OCI-LY1 (cell line): ENCODE results near the gene IVL.

Experiments used
- H2AFZ ChIP-seq: fragments of 200-600 bp; sonication (generic), shearing (Covaris generic); 2 replicates; pipeline ENCODE4 v1.6.0; 2014; ENCODE audit warnings: antibody characterized with exemption, mild to moderate bottlenecking, low read length
- H3F3A ChIP-seq: fragments of 200-600 bp; sonication (generic), shearing (Covaris generic); 2 replicates; pipeline ENCODE4 v1.6.0; 2014; ENCODE audit warnings: mild to moderate bottlenecking, antibody characterized with exemption, low read length, moderate library complexity; ENCODE audit not compliant: insufficient read depth
- H3K27ac ChIP-seq: fragments of 200-600 bp; sonication (generic); 2 replicates; pipeline ENCODE4 v1.5.1; 2014; ENCODE audit warnings: low read length, mixed run types, mild to moderate bottlenecking, low read depth; ENCODE audit not compliant: poor library complexity, severe bottlenecking
- H3K27me3 ChIP-seq: fragments of 200-600 bp; sonication (generic); 2 replicates; pipeline ENCODE4 v1.6.0; 2014; ENCODE audit warnings: antibody characterized with exemption, mild to moderate bottlenecking, low read length, moderate library complexity; ENCODE audit not compliant: insufficient read depth
- H3K36me3 ChIP-seq: fragments of 200-600 bp; sonication (generic); 2 replicates; pipeline ENCODE4 v1.6.1; 2014; ENCODE audit warnings: mild to moderate bottlenecking, antibody characterized with exemption, low read length, moderate library complexity, mixed read lengths; ENCODE audit not compliant: insufficient read depth
- H3K4me1 ChIP-seq: fragments of 200-600 bp; sonication (generic); 2 replicates; pipeline ENCODE4 v1.5.1; 2014; ENCODE audit warnings: mild to moderate bottlenecking, low read length, moderate library complexity; ENCODE audit not compliant: insufficient read depth, severe bottlenecking
- H3K4me2 ChIP-seq: fragments of 200-600 bp; sonication (generic), shearing (Covaris generic); 2 replicates; pipeline ENCODE4 v1.6.1; 2014; ENCODE audit warnings: low read length
- H3K4me3 ChIP-seq: fragments of 200-600 bp; sonication (generic); 2 replicates; pipeline ENCODE4 v1.5.1; 2014; ENCODE audit warnings: low read length, low read depth, mild to moderate bottlenecking, mixed read lengths; ENCODE audit not compliant: poor library complexity, severe bottlenecking
- H3K79me2 ChIP-seq: fragments of 200-600 bp; shearing (Covaris generic); 2 replicates; pipeline ENCODE4 v1.6.1; 2016; ENCODE audit warnings: mixed run types, low read length, mixed read lengths; ENCODE audit not compliant: insufficient read depth
- H3K9ac ChIP-seq: fragments of 200-600 bp; sonication (generic), shearing (Covaris generic); 2 replicates; pipeline ENCODE4 v1.6.1; 2014; ENCODE audit warnings: mild to moderate bottlenecking, low read length, mixed read lengths
- H3K9me2 ChIP-seq: fragments of 200-600 bp; sonication (generic), shearing (Covaris generic); 2 replicates; pipeline ENCODE4 v1.6.1; 2014; ENCODE audit warnings: low read depth, mild to moderate bottlenecking, low read length, mixed read lengths
- H3K9me3 ChIP-seq: fragments of 200-600 bp; shearing (Covaris generic); 2 replicates; pipeline ENCODE4 v1.6.1; 2014; ENCODE audit warnings: low read length, mixed read lengths
- H4K20me1 ChIP-seq: fragments of 200-600 bp; sonication (generic), shearing (Covaris generic); 2 replicates; pipeline ENCODE4 v1.6.0; 2016; ENCODE audit warnings: mild to moderate bottlenecking, low read length; ENCODE audit not compliant: insufficient read depth
- EZH2 ChIP-seq: fragments of 200-600 bp; sonication (generic), shearing (Covaris generic); IDR thresholded peaks from 2 replicates; pipeline ENCODE4 v1.8.0; 2017; ENCODE audit warnings: borderline replicate concordance, mixed run types, mild to moderate bottlenecking, antibody characterized with exemption, low read length, moderate library complexity, mixed read lengths
- TF ChIP-seq, protein P1 (sequence below): fragments of 200-600 bp; sonication (generic), shearing (Covaris generic); IDR thresholded peaks from 2 replicates; pipeline ENCODE4 v1.5.1; 2017; ENCODE audit warnings: mild to moderate bottlenecking, antibody characterized with exemption, low read length, moderate library complexity, mixed read lengths

The IVL gene

DNA sequence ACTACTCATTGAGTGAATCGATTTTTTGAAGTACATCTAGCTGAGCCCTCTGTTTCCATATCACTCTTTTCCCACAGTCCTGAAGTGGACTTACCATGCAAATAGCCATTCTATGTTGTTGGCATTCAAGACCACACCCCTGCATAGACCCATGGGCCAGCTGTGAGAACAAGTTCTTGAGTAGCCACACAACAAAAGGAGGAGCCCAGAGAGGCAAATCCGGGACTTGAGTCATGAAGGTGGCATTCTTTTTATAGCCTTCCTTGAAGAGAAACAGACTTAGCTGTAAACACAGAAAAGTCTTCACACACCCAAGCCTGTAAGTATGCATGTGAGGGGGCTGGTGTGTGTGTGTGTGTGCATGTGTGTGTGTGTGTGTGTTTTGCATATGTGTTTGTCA lies 24.9 kb downstream of the IVL start:
- H3K9me2 ChIP-seq, result no peaks in the 10 kb centered on the region
- H2AFZ ChIP-seq, result no peak overlapping the region
- H3F3A ChIP-seq, result no peaks in the 10 kb centered on the region
- H3K9me3 ChIP-seq, result no peaks in the 10 kb centered on the region
- H3K9ac ChIP-seq, result no peak overlapping the region
- no peak overlapping the region for H3K4me2 ChIP-seq
- no peaks in the 10 kb centered on the region for H4K20me1 ChIP-seq
- H3K27me3 ChIP-seq, result no peaks in the 10 kb centered on the region
- H3K36me3 ChIP-seq, result no peaks in the 10 kb centered on the region
- TF ChIP-seq EZH2, result no peak
- TF ChIP-seq, protein P1, sequence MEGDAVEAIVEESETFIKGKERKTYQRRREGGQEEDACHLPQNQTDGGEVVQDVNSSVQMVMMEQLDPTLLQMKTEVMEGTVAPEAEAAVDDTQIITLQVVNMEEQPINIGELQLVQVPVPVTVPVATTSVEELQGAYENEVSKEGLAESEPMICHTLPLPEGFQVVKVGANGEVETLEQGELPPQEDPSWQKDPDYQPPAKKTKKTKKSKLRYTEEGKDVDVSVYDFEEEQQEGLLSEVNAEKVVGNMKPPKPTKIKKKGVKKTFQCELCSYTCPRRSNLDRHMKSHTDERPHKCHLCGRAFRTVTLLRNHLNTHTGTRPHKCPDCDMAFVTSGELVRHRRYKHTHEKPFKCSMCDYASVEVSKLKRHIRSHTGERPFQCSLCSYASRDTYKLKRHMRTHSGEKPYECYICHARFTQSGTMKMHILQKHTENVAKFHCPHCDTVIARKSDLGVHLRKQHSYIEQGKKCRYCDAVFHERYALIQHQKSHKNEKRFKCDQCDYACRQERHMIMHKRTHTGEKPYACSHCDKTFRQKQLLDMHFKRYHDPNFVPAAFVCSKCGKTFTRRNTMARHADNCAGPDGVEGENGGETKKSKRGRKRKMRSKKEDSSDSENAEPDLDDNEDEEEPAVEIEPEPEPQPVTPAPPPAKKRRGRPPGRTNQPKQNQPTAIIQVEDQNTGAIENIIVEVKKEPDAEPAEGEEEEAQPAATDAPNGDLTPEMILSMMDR, result no peak
- no peak overlapping the region for H3K4me3 ChIP-seq
- no peaks in the 10 kb centered on the region for H3K79me2 ChIP-seq
- no peaks in the 10 kb centered on the region for H3K4me1 ChIP-seq
- no peak overlapping the region for H3K27ac ChIP-seq

DNA sequence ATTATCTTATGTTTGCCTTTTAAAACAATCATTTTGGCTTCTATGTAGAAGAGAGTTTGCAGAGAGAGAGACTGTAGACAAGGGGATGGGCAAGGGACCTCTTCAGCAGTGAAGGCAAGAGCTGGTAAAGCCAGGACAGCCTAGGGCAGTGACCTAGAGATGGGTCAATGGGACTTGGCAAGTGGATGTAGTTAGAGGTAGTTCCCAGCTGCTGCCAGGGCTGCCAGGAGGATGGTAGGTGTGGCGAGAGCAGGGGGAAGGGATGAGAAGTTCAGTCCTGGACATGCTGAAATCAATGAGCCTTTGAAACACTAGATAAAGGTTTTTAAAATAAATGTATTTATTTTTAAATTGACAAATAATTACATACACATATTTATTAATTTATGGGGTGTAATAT lies 32.3 kb downstream of the IVL start:
- no peak overlapping the region for H3K9ac ChIP-seq
- H3K36me3 ChIP-seq, result no peaks in the 10 kb centered on the region
- no peaks in the 10 kb centered on the region for H3K9me2 ChIP-seq
- TF ChIP-seq, protein P1, result no peak
- TF ChIP-seq EZH2, result no peak
- H3K4me3 ChIP-seq, result no peak overlapping the region
- no peaks in the 10 kb centered on the region for H3K9me3 ChIP-seq
- no peaks in the 10 kb centered on the region for H3F3A ChIP-seq
- no peak overlapping the region for H2AFZ ChIP-seq
- no peak overlapping the region for H3K4me2 ChIP-seq
- H3K27ac ChIP-seq, result no peak overlapping the region
- H3K79me2 ChIP-seq, result no peaks in the 10 kb centered on the region
- no peaks in the 10 kb centered on the region for H3K4me1 ChIP-seq
- no peaks in the 10 kb centered on the region for H4K20me1 ChIP-seq
- no peaks in the 10 kb centered on the region for H3K27me3 ChIP-seq

DNA sequence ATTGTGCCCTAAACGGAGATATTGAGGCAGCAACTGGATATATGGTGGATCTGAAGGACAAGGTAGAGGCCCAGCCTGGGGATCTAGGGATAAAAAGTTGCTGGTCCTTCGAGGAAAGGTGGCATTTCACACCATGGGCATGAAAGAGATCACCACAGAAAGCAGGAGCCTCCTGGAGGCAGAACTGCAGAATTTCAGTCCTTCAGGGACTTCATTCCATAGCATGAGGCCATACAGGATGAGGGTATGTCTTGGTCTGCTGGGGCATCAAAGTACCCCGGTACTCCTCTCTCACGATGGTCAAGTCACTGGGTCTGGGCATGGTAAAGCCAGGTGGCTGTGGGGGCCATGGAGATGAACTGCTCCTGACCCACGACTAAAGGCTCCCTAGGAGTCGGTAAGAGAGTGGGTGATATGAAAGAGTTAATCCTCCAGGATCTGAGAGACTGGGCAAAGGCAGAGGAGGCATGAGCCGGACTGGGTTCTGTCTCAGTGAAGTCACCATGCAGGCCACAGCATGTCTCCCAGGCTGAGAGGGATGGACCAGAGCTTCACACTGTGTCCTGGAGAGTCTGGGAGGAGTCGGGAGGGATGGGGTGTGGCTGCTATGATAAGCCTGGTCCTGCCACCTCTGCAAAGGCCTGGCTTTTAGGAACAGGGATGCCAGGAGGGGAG lies 32.8 kb downstream of the IVL start:
- Histone ChIP-seq H3K9me3 (no peaks in the 10 kb centered on the region), H4K20me1 (no peaks in the 10 kb centered on the region)
- TF ChIP-seq EZH2, result no peak
- TF ChIP-seq, protein P1, result no peak

More for the DNA sequence above, 32.8 kb downstream of the IVL start:
- Histone ChIP-seq H3F3A (no peaks in the 10 kb centered on the region), H3K36me3 (no peaks in the 10 kb centered on the region), H2AFZ (no peak overlapping the region), H3K79me2 (no peaks in the 10 kb centered on the region), H3K4me1 (no peaks in the 10 kb centered on the region), H3K27ac (no peak overlapping the region), H3K4me2 (no peak overlapping the region), H3K4me3 (no peak overlapping the region), H3K27me3 (no peaks in the 10 kb centered on the region), H3K9ac (no peak overlapping the region), H3K9me2 (no peaks in the 10 kb centered on the region)
